Transverse colon (tissue), 3 donors: Measurements from ENCODE around the gene TLCD3B.

Experiments used
- CTCF ChIP-seq, 5 experiments: fragments of 200-600 bp in 3 of 5; fragments of 450-650 bp in 2 of 5; sonication (generic) in 3 of 5; IDR thresholded peaks; 1 replicate in 2 of 5; 2 replicates in 3 of 5; pipeline ENCODE4 v1.5.1; 2016 to 2017; ENCODE audit warnings: antibody characterized with exemption in 5 of 5, inconsistent platforms in 3 of 5, mild to moderate bottlenecking in 2 of 5, moderate library complexity in 1 of 5
- POLR2A ChIP-seq: fragments of 450-650 bp; IDR thresholded peaks from one replicate; pipeline ENCODE4 v1.6.1; 2016; ENCODE audit warnings: antibody characterized with exemption, mild to moderate bottlenecking, moderate library complexity

GRCh38 chr16:30002614-30003346 lies 28.3 kb downstream of the TLCD3B start:
- TF ChIP-seq CTCF (IDR thresholded peaks at IDR 0.05) (no peak), POLR2A (no peak)
